Neural cell (in vitro differentiated cells): Measurements from ENCODE around the gene GRID1.

Experiments used
- POLR2AphosphoS5 ChIP-seq: IDR thresholded peaks from 2 replicates; pipeline ENCODE4 v1.6.1; 2012
- TAF1 ChIP-seq: IDR thresholded peaks from 2 replicates; pipeline ENCODE4 v1.6.1; 2012; ENCODE audit warnings: low read depth

- TF ChIP-seq POLR2AphosphoS5 (no peak), TAF1 (no peak)
These were observed 228.0 kb downstream of the GRID1 start for GRCh38 chr10:86138551-86139065.
